Keratinocyte (primary cell): ENCODE data around the gene MRO. TPM values are rescaled to one million over a fixed set of nuclear protein-coding genes. Genes with fewer than 3 reads are reported as not detected.

ENCODE experiments used
- DNase-seq: peaks from one replicate; pipeline ENCODE4 v3.0.0-alpha.2; 2011; ENCODE audit warnings: low read depth, missing footprints, low spot score
- FAIRE-seq: peaks from 2 replicates; lab custom pipeline; 2011; peaks lifted over from hg19 to GRCh38; lab: Jason Lieb, UNC
- H2AFZ ChIP-seq: 2 replicates; pipeline ENCODE4 v1.6.0; 2012; ENCODE audit warnings: low read length, control low read depth, inconsistent platforms; ENCODE audit not compliant: control insufficient read depth
- H3K27ac ChIP-seq: 2 replicates; pipeline ENCODE4 v1.5.1; 2011; ENCODE audit warnings: low read length; ENCODE audit not compliant: control insufficient read depth, insufficient read depth
- H3K27me3 ChIP-seq: 3 replicates; pipeline ENCODE4 v1.6.0; 2011; ENCODE audit warnings: low read length; ENCODE audit not compliant: control insufficient read depth, insufficient read depth; ENCODE audit errors: extremely low read depth
- H3K36me3 ChIP-seq, 2 experiments: 2 replicates in 1 of 2; 3 replicates in 1 of 2; pipeline ENCODE4 v1.5.1; 2011; ENCODE audit warnings: low read length in 2 of 2, mild to moderate bottlenecking in 1 of 2; ENCODE audit not compliant: control insufficient read depth in 2 of 2, insufficient read depth in 2 of 2; ENCODE audit errors: extremely low read depth in 1 of 2
- H3K4me1 ChIP-seq: 3 replicates; pipeline ENCODE4 v1.5.1; 2011; ENCODE audit warnings: low read length; ENCODE audit not compliant: control insufficient read depth, insufficient read depth; ENCODE audit errors: extremely low read depth
- H3K4me2 ChIP-seq: 3 replicates; pipeline ENCODE4 v1.6.0; 2011; ENCODE audit warnings: low read depth, low read length; ENCODE audit not compliant: control insufficient read depth, insufficient read depth; ENCODE audit errors: extremely low read depth
- H3K4me3 ChIP-seq, 3 experiments: fragments of 200-600 bp in 1 of 3; sonication (generic) in 1 of 3; 2 replicates in 2 of 3; 3 replicates in 1 of 3; pipeline ENCODE4 v1.5.1; 2011 to 2016; ENCODE audit warnings: low read length in 3 of 3, mild to moderate bottlenecking in 3 of 3, control low read depth in 2 of 3, inconsistent platforms in 1 of 3, low read depth in 1 of 3, mixed read lengths in 1 of 3, mixed run types in 1 of 3, moderate library complexity in 1 of 3; ENCODE audit not compliant: control insufficient read depth in 2 of 3, insufficient read depth in 2 of 3; ENCODE audit errors: extremely low read depth in 1 of 3
- H3K79me2 ChIP-seq: 2 replicates; pipeline ENCODE4 v1.6.0; 2012; ENCODE audit warnings: low read length; ENCODE audit not compliant: control insufficient read depth, insufficient read depth
- H3K9ac ChIP-seq: 3 replicates; pipeline ENCODE4 v1.6.0; 2011; ENCODE audit warnings: low read length; ENCODE audit not compliant: control insufficient read depth, insufficient read depth; ENCODE audit errors: extremely low read depth
- H3K9me1 ChIP-seq: 3 replicates; pipeline ENCODE4 v1.6.0; 2011; ENCODE audit warnings: low read length; ENCODE audit not compliant: control insufficient read depth, insufficient read depth; ENCODE audit errors: extremely low read depth
- H3K9me3 ChIP-seq: 2 replicates; pipeline ENCODE4 v1.5.1; 2012; ENCODE audit warnings: low read depth, low read length; ENCODE audit not compliant: control insufficient read depth
- H4K20me1 ChIP-seq: 3 replicates; pipeline ENCODE4 v1.6.0; 2011; ENCODE audit warnings: low read length; ENCODE audit not compliant: control insufficient read depth, insufficient read depth; ENCODE audit errors: extremely low read depth
- EZH2 ChIP-seq: IDR thresholded peaks from one replicate; pipeline ENCODE4 v1.6.1; 2012; ENCODE audit warnings: inconsistent platforms, mild to moderate bottlenecking, low read length, moderate library complexity
- dilution Hi-C: fragments of 300-500 bp; cut with MboI; formaldehyde crosslinking; loops from one replicate; pipeline ENCODE4 v1.7.0; 2020; ENCODE audit warnings: low sequenced_read_pairs; ENCODE audit not compliant: extremely low pct_ligation_motif_present
- polyA plus RNA-seq, 5 experiments: library from polyadenylated mRNA; depleted of rRNA in 3 of 5; stranded (reverse) in 3 of 5; stranded (forward) in 1 of 5; unstranded in 1 of 5; fragments of >200 nt; gene quantifications; 1 replicate in 1 of 5; 2 replicates in 3 of 5; 3 replicates in 1 of 5; pipeline versions ENCODE4 v1.2.1 to v1.2.3, GENCODE V29; 2011 to 2012; ENCODE audit warnings: missing spikeins in 2 of 5, low read depth in 1 of 5, low replicate concordance in 1 of 5
- TF ChIP-seq, protein P1 (sequence below), 3 experiments: IDR thresholded peaks in 1 of 3; conservative IDR thresholded peaks in 1 of 3; optimal IDR thresholded peaks in 1 of 3; 2 replicates in 2 of 3; 3 replicates in 1 of 3; pipeline versions ENCODE3 to v1.5.1; 2011; ENCODE audit warnings: low read length in 3 of 3, mild to moderate bottlenecking in 3 of 3, moderate library complexity in 2 of 3, control low read depth in 1 of 3, inconsistent platforms in 1 of 3; ENCODE audit not compliant: insufficient read depth in 2 of 3; ENCODE audit errors: extremely low read depth in 1 of 3

Gene MRO
- polyA plus RNA-seq, 1 donor (not counting 4 experiments of a cell fraction or from before 2014, with no cell fraction given) = not detected

- dilution Hi-C loops = no loop called here
- FAIRE-seq = no peak
- H3K36me3 ChIP-seq = no peaks in the 10 kb centered on the region
Measured at GRCh38 chr18:50747849-50748242, 72.0 kb downstream of the MRO start.

DNA sequence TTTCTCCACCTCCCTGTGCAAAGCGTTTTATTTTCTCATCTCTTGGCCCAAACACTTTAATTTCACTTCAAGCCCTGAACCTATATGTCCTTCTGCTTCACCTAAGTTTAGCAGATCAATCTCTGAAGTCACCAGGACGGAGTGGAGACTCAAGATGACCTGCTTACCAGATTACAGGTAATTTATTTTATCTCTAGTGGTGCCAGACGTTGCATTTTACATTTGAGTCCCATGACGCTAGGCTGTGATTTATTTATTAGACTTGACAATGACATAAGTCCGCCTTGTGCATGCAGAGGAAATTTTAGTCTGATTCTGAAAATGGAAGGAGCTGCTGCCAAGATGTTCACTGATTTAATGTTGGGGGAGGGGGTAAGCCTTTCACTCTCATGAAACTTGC is 73.9 kb downstream of the MRO start:
- Histone ChIP-seq H3K4me1 (no peaks in the 10 kb centered on the region), H3K36me3 (no peaks in the 10 kb centered on the region), H3K4me3 (no peak overlapping the region), H4K20me1 (no peaks in the 10 kb centered on the region), H3K9ac (no peak overlapping the region), H3K4me2 (no peak overlapping the region), H3K9me1 (no peaks in the 10 kb centered on the region), H3K27ac (no peak overlapping the region), H3K9me3 (no peaks in the 10 kb centered on the region), H3K27me3 (peaks cover 6% of the 10 kb centered on the region), H3K79me2 (no peaks in the 10 kb centered on the region), H2AFZ (no peak overlapping the region)
- TF ChIP-seq EZH2 = no peak
- TF ChIP-seq, protein P1, sequence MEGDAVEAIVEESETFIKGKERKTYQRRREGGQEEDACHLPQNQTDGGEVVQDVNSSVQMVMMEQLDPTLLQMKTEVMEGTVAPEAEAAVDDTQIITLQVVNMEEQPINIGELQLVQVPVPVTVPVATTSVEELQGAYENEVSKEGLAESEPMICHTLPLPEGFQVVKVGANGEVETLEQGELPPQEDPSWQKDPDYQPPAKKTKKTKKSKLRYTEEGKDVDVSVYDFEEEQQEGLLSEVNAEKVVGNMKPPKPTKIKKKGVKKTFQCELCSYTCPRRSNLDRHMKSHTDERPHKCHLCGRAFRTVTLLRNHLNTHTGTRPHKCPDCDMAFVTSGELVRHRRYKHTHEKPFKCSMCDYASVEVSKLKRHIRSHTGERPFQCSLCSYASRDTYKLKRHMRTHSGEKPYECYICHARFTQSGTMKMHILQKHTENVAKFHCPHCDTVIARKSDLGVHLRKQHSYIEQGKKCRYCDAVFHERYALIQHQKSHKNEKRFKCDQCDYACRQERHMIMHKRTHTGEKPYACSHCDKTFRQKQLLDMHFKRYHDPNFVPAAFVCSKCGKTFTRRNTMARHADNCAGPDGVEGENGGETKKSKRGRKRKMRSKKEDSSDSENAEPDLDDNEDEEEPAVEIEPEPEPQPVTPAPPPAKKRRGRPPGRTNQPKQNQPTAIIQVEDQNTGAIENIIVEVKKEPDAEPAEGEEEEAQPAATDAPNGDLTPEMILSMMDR (optimal IDR thresholded peaks at IDR 0.05 in 1 of 3, IDR thresholded peaks at IDR 0.05 in 1 of 3, conservative IDR thresholded peaks at IDR 0.05 in 1 of 3; ENCODE audit: extremely low read depth in 1 of 3, insufficient read depth in 2 of 3, low read length in 3 of 3) = no peak
- FAIRE-seq = no peak
- no peak for DNase-seq
- dilution Hi-C loops = no loop called here

More at GRCh38 chr18:50747849-50748242, 72.0 kb downstream of the MRO start:
- Histone ChIP-seq H3K27ac (no peak overlapping the region), H3K4me1 (no peaks in the 10 kb centered on the region), H3K4me3 (no peak overlapping the region), H3K9ac (no peak overlapping the region), H3K9me1 (no peaks in the 10 kb centered on the region), H3K27me3 (peaks cover 6% of the 10 kb centered on the region), H3K9me3 (no peaks in the 10 kb centered on the region), H4K20me1 (no peaks in the 10 kb centered on the region), H3K79me2 (no peaks in the 10 kb centered on the region), H3K4me2 (no peak overlapping the region), H2AFZ (no peak overlapping the region)
- no peak for DNase-seq
- TF ChIP-seq, protein P1 (optimal IDR thresholded peaks at IDR 0.05 in 1 of 3, IDR thresholded peaks at IDR 0.05 in 1 of 3, conservative IDR thresholded peaks at IDR 0.05 in 1 of 3; ENCODE audit: extremely low read depth in 1 of 3, insufficient read depth in 2 of 3, low read length in 3 of 3) = no peak
- TF ChIP-seq EZH2 = no peak

Other genes with a start within 250 kb of the MRO start
- gene ME2, start 59.1 kb upstream of the MRO start, polyA plus RNA-seq = 40.7 to 72.0 TPM (median 42.0 TPM) in 3 replicates
- 5.9 to 8.3 TPM (median 6.1 TPM) in 3 replicates for gene ELAC1, start 148.0 kb upstream of the MRO start, polyA plus RNA-seq
- gene SMAD4, start 210.2 kb upstream of the MRO start, polyA plus RNA-seq = 48.1 to 73.6 TPM (median 68.2 TPM) in 3 replicates